HG02623 (cell line): ENCODE measurements around the gene C9.
"Not testable (repeated sequence)": the region's sequence is repeated elsewhere in the genome, so short reads cannot be mapped to it uniquely, and the experiment has no call there.

ENCODE experiments used
- ATAC-seq: cut with Tn5 transposase; IDR thresholded peaks from one replicate; pipeline ENCODE4 v1.9.1; 2021; ENCODE audit warnings: moderate library complexity; ENCODE audit not compliant: unreplicated experiment

Gene C9

DNA sequence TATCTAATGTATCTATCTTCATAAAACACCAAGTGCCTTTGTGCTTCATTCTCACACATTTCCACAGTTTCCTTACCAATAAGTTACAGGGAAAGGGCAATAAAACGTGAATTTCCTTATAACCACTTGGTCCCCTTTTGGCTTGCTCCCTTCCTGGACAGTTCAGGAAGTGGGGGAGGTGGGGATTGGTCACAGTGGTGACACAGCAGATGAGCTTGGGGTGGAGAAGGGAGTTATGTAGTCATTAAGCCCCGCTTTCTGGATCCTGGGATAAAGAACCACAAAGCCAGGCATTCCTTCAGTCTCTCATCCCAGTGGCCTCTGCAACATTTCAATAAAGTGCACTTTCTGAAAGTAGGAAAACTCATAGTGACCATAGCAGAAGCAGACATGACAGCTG lies 97.9 kb downstream of the C9 start:
- ATAC-seq = no peak

DNA sequence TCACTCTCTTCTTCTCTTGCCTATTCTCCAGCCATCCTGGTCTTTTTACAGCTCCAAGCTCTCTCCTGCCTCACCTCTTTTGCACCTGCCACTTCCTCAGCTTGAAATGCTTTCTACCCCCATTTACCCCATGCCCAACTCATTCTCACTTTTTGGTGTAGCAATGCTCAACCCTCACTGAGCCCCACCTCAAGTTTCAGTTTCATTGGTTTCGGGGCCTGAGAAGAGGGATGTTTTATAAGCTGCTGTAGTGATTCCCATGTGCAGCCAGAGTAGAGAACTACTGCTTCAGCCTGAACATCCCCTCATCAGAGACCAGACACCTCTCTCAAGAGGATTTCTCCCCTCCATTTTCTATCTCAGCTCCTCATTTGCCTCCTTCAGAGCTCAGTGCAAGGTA lies 99.8 kb downstream of the C9 start:
- peak; percentile 90 for ATAC-seq

DNA sequence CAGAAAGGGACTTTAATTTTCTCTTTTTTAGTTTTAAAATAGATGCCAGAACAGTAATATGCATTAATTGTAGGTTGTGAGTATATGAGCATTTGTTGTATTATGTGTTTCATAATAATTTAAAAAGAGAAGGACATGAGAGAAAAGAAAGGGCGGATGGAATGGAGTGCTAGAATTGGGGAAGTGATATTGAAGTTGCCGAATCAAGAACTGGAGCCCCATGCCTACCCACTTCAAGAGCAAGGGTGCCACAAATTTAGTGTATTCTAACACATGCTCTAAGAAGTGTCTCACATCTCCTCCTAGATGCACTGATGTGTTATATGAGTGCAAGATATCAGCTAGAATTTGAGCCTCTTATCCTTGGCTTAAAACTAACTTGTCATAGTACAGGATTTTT lies 101.3 kb downstream of the C9 start:
- no peak for ATAC-seq

DNA sequence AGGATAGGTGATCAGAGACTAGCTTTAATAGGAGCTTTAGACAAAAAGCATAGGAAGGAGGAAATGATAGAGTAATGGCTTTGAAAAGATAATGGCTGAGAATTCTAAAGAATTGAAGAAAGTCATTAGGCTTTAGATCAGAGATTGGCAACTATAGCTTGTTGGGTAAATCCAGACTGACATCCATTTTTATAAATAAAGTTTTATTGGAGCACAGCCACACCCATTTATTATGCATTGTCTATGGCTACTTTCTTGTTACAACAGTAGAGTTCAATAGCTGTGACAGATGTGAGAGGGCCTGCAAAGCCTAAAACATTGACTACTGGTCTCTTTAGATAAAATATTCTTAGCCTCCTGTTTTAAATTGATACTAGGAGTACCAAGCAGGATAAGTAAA lies 104.2 kb downstream of the C9 start:
- ATAC-seq = no peak

DNA sequence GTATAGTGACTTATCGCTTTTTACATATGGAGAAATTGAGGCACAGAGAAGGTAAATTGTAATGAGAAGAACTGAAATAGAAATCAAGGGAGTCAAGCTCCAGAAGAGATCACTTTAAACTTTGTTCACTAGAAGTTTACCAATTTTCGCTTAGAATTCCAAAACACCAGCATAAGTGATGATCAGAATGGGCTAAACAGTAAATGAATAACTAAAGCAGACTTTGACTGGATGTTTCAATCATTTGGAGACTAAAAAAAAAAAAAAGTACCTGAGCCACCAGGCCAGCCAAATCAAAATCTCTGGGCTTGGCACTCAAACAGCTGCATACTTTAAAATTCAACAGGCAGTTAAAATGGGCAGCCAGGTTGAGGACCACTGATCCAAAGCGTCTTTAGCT lies 106.7 kb downstream of the C9 start:
- no peak for ATAC-seq

DNA sequence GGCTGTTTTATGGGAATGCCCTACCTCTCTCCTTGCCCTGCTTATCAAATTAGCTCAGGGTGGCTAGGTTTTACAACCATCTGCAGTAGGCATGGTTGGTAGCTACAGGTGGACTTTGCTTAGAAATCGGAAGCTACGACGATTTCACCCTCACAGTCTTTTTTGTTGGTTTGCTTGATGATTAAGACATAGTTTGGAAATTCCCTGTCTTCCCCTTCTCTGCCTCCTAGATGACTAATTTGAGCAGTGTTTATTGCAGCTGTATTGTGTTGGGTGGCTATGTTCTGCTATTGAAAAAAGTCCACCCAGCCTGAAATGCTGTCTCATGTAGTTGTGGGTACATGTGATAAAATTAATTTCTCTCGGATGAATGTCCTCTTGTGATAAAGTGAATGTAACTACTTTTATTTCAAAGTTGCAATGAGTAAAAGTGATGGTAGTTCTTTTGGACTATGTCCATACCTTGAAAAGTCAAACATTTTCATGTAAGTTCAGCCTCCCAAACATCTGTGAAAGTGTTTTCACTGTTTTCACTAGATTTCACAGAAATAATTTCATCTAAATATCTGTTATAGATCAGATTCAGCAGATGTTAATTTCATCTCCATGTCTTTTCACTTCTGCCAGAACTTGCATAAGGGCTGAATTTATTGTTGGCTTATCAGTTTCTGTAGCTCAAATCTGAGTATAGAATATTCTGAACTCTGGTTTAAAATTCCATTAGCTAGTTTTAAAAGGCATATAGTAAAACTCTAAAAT lies 107.6 kb downstream of the C9 start:
- no peak for ATAC-seq

DNA sequence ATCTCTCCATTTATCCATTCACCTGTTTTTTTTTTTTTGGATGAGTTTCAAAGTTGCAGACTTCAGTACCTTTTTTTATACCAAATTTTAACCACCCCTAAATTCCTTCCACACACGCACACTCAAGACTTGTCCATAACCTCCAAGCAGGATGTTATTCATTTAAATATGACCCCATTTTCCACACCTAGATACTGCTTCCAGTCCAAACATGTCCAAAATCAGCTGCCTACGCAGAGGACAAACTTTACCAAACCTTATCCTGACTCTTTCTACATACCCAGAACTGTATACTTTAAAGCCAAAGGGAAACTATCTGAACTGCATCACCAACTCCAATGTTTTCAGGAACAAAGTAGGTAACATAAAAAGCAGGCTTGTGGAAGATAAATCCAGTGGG lies 108.9 kb downstream of the C9 start:
- no peak for ATAC-seq

DNA sequence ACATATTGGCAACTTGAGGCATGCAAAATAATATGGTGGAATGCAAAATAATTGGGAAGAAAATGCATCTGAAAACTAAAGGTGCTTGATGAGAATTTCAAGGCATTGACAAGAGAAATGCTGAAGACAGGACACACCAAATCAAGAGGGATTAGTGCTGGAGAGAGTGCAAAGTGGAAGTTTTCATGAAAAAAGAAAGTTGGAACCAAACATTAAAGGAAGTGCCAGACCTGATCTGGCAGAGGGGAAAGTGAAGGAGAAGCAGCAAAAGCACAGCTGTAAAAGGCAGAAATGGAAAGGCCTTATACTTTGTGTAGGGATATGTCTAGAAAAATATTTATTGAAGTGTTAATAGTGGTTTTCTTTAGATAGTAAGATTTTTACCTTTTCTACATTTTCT lies 109.6 kb downstream of the C9 start:
- no peak for ATAC-seq

DNA sequence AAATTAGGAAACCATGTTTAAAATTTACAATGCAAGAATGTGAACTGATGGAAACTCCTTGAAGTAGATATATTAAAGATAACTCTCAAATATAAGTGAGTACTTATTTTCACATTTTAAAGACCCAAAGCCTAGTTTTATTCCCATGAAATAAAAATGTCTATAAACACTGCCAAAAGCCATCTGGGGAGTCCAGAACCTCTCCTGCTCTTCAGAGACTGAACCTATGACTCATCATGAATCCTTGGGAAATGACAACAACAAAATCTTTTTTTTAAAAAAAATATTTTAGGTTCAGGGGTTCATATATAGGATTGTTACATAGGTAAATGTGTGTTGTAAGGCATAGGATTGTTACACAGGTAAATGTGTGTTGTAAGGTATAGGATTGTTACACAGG lies 111.1 kb downstream of the C9 start:
- ATAC-seq = no peak

DNA sequence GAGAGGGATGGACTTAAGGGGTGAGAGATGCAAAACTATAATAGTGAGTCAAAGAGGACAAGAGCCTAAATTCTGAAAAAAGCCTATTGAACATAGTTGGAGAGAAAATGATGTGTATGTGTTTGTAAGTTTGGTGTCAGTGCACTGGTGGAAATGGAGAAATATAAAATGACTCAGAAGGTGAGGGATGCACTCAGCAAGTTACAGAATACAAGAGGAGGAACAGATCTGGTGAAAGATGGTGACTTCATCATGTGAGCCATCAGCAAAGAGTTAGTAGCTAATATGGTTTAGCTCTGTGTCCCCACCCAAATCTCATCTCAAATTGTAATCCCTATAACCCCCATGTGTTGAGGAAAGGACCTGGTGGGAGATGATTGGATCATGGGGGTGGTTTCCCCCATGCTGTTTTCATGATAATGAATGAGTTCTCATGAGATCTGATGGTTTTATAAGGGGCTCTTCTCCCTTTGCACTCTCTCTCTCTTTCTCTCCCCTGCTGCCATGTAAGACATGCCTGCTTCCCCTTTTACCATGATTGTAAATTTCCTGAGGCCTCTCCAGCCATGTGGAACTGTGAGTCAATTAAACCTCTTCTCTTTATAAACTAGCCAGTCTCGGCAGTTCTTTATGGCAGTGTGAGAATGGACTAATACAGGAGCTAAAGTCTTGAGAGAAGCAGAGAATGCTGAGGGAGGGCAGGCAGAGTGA lies 114.6 kb downstream of the C9 start:
- no peak for ATAC-seq

DNA sequence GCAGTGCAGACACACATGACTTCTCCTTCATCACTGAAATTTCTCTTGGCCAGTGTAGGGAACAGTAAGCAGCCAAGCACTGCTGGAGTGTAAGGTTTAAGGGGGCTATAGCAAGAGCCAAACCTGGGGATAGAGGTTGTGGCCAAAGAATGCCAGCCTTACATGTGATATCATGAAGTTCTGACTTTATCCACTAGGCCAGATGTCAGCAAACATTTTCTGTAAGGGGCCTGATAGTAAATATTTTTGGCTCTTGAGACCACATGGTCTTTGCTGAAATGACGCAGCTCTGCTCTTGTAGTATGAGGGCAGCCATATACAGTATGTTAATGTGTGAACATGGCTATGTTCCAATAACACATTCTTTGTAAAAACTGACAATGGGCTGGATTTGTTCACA lies 115.2 kb downstream of the C9 start:
- no peak for ATAC-seq

DNA sequence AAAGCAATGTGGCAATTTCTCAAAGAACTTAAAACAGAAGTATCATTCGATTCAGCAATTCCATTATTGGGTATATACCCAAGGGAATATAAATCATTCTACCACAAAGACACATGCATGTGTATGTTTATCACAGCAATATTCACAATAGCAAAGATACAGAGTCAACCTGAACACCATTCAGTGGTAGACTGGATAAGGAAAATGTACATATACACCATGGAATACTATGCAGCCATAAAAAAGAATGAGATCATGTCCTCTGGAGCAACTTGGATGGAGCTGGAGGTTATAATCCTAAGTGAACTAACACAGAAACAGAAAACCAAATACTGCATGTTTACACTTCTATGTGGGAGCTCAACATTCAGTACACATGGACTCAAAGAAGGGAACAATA lies 123.5 kb downstream of the C9 start:
- no peak for ATAC-seq

DNA sequence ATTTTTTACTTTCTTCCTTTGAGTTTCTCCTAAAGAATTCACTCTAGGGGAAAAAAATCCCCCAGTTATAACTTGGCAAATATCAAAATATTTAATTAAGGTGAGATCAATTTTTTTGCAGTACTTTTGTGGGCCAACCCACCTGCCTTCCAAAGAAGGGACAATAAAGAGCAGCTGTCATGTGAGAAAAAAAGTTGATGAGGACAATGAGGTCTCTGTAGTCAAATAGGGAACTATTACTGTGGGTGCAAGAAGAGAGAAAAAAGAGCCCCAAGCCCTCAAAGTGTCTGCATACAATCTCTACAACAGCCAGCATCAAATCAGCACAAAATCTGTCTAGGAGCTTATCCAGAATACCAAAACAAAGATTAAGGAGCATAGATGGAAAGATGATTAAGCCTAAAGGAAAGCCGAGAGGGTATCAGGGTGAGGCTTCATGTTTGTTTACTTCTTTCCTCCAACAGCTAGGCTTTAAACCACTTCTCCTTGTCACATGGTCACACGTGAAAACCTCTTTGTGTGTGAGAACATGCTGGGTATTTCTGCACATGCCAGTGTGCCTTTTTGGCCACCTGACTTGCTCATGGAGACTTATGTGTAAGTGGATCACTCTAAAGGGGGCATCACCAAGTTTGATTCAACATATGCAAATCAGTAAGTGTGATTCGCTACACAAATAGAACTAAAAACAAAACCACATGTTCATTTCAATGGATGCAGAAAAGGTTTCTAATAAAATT lies 125.8 kb downstream of the C9 start:
- no peak for ATAC-seq

DNA sequence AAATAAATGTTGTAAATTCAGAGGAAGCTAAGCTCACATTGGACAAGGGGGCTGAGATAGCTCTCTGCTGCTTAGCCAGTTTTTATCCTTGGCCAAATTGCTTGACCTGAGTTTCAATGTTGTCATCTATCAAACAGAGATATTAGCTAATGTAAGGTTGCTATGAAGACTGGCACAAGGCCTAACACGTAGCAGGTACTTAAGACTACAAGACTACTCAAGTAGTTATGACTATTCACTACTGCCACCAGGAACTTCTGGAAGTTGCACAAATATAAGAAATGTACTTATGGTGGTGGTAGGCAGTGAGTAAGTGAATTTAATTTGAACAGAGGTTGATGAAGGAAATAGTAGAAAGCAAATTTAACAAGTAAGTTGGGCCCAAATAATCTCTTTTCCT lies 127.6 kb downstream of the C9 start:
- no peak for ATAC-seq

DNA sequence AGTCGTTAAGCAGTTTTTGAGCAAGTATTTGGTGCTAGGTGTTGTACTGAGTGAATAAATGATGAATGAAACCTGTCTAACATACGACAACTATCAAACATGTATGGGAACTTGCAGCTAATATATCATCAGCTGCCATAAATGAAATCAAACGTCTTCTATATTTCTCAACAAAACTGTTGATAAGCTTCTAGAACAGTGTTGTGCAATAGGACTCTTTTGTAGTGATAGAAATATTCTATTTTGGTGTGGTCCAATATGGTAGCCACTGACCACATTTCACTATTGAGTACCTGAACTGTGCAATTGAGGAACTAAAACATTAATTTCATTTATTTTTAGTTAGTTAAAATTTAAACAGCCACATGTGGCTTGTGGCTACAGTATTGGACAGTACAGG lies 128.6 kb downstream of the C9 start:
- ATAC-seq = no peak

DNA sequence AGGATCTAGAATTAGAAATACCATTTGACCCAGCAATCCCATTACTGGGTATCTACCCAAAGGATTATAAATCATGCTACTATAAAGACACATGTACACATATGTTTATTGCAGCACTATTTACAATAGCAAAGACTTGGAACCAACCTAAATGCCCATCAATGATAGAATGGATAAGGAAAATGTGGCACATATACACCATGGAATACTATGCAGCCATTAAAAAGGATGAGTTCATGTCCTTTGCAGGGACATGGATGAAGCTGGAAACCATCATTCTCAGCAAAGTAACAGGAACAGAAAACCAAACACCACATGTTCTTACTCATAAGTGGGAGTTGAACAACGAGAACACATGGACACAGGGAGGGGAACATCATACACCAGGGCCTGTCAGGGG lies 129.8 kb downstream of the C9 start:
- not testable (repeated sequence) for ATAC-seq
